NCI-H2081 (cell line): Measurements from ENCODE around the gene PTGIR.

Experiments
- DNase-seq, 2 experiments: peaks; one replicate each; lab custom pipeline; 2025; lab: John Stamatoyannopoulos, UW

The PTGIR gene, protein sequence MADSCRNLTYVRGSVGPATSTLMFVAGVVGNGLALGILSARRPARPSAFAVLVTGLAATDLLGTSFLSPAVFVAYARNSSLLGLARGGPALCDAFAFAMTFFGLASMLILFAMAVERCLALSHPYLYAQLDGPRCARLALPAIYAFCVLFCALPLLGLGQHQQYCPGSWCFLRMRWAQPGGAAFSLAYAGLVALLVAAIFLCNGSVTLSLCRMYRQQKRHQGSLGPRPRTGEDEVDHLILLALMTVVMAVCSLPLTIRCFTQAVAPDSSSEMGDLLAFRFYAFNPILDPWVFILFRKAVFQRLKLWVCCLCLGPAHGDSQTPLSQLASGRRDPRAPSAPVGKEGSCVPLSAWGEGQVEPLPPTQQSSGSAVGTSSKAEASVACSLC

DNA sequence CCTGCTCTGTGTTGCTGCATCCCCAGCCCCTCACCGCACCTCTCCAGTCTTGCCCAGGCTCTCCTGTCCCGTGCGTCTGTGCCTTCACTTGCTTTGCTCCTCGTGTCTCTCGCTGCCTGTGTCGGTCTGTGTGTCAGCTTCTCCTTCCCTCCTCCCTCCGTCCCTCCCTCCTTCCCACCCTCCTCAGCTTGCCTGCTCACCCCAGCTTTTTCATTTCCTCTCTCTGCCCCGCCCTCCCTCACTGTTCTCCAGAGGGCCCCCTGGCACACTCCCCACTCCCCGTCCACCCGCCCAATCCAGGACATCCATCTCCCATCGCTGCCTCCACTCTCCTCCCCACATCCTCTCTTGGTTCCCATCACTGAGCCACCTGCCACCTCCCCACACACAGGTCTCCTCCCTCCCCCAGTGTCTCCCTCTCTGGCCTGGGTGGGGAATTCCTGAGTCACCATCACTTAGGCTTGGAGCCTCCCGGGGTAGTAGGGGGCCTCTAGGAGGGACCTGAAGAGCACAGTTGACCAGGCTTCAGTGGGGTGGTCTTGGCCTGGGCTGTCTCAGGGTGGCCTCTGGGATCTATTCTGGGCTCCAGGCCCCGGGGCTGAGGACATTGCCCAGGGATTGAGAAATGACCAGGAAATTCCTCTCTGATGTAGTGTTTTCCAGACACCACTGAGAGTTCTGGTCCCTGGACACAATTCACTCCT, at the start of gene PTGIR:
PTGIR (minus strand) TSS at position 132 of the 704 bp plus-strand sequence. CDS start 864 bp downstream, outside the sequence.
- DNase-seq: no peak

DNA sequence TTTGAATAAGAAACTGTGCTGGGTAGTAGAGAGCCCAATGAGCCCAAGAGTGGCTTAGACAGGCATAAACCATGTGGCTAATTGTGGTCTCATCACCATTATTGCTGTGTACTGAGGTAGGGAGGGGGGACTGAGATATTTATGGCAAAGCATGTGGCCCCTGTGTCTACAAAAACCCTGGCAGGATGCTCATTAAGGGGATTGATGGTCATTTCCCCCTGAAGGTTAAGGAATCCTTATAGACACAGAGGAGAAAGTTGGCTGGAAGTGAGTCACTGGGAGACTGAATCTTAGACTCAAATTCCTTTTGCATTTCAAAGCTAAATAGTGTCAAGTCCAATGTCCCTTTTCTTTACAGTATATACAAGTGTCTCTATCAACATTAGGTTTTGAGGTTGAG, 45.9 kb upstream of the PTGIR start:
- DNase-seq: no peak

DNA sequence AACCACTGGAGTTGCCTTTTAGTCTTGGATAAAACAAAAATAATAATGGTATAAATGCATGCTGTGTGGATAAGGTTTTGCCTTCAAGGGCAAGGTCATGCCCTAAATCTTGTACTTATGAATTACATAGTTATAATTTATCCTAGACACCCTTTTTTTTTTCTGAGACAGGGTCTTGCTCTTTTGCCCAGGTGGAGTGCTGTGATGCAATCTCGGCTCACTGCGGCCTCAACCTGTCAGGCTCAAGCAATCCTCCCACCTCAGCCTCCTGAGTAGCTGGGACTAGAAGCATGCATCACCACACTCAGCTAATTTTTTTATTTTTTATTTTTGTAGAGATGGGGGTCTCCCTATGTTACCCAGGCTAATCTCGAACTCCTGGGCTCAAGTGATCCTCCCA, 43.8 kb upstream of the PTGIR start:
- DNase-seq: no peak

DNA sequence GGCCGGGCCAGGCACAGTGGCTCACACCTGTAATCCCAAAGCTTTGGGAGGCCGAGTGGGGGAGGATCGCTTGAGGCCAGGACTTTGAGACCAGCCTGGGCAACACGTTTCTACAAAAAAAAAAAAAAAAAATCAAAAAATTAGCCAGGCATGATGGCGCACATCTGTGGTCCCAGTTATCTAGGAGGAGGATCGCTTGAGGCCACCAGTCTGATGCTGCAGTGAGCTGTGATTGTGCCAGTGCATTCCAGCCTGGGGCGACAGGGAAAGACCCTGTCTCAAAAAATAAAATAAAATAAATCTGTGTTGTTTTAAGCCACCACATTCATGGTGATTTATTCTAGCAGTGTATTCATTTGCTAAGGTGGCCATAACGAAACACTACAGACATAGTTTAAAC, 40.2 kb upstream of the PTGIR start:
- no peak for DNase-seq

DNA sequence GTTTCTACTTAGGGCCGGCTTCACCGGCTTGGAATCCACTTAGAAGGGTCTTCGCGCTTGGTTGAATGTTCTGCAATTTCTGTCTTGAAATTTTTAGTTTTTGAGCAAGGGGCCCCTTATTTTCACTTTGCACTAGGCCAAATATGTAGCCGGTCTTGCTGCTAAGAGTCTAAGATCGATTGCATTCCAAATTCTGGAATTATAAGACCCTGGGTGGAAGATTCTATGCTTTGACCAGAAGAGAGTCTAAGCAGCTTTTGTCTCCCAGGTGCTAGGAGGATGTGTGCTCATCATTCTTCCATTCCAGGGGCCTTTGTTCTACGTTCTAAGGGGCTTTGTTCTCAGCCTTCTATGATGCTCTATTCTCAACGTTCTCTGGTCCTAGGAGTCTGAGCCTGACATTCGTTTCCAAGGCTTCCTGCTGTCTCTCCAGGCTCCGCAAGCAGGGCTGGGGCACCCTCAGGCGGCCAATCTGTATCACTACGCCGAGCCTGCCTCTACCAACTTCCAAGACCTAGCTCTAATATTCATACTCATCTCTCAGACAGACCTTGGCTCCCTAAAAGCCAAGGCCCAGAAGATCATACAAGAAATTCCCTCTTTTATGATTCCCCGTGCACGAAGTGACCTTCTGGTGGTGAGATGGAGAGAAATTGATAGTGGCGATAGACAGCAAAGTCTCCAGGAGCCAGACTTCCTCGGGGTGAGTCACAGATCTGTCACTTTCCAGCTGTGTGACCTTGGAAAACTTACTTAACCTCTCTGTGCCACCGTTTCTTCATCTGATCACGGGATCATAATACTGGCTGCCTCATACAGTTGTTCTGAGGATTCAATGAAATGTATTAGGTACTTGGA, 37.1 kb upstream of the PTGIR start:
- peak; percentile 79 to 80 for DNase-seq

DNA sequence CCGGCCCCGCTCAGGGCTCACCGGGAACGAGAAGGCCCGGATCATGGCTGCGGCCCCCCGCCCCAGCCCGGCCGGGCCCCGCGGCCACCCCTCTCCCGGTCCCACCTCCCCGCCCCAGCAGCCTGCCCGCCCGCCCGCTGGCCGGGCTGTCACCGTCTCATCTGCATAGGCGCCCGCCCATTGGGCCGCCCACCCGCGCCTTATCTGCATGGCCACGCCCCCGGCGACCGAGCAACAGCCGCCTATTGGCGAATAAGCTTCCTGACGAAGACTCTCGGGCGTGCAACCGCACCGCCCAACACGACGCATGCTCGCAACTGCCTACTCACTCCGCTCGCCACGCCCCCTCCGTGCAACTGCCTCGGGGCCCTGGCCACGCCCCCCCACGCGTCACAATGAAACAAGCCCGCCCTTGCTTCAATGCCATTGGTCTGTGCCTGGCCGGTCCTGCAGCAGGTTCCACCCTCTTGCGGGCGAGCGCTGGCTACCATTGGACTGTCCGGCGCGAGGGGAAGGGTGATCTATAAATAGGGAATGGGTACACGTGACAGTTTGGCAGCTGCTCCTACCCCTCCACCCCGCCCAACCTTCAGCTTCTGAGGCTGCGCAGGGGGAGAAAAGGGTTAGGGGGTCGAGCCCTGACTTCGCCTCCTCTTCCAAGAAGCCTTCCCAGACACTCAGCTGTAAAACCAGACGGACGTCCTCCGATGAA, 36.3 kb upstream of the PTGIR start, which contains the start of gene DACT3:
DACT3 (minus strand) TSS at position 163 of the 712 bp plus-strand sequence; CDS start at position 45, 118 bp downstream.
- peak; percentile 99 to 100 for DNase-seq

DNA sequence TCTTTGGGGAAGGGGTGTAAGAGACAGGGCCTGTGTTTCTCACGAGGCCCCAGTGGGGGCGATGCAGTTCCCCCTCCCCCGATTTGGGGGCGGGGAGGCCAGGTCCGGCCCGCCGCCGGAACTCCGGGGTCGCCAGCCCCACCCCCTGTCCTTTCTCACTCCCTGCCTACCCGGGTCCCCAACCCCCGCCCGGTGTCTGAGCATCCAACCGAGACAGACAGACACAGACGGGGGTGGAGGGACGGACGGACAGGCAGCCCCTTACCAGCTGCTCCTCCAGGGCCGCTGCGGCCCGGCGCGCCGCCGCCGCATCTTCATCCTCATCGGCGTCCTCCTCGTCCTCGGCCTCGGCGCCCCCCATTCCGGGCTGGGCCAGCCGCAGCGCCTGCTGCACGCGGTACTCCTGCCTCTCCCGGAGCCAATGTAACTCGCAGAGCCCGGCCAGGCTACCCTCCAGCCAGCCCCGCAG, 35.7 kb upstream of the PTGIR start:
- DNase-seq: no peak

DNA sequence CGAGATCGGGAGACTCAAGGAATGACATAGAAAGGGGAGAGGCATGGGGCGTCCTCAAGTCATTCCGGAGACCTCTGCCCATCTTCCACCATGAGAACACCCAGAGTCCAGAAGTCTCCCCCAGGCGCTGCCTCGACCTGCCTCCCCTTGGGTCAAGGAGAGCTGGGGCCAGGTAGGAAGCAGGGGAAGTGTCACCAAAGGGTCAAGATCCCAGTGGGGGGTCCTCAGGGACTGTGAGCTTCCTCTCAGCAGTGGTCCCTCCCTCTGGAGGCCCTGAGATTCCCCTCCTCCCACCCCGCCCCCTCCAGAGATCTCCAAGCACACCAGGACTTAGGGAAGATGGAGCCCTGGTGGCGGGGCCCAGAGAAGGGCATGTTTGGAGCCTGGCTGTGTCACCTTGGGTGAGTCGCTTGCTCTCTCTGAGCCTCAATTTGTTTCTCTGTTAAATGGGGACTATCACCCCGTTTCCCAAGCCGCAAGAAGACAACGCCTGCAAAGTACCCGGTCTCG, 35.2 kb upstream of the PTGIR start:
- no peak for DNase-seq

DNA sequence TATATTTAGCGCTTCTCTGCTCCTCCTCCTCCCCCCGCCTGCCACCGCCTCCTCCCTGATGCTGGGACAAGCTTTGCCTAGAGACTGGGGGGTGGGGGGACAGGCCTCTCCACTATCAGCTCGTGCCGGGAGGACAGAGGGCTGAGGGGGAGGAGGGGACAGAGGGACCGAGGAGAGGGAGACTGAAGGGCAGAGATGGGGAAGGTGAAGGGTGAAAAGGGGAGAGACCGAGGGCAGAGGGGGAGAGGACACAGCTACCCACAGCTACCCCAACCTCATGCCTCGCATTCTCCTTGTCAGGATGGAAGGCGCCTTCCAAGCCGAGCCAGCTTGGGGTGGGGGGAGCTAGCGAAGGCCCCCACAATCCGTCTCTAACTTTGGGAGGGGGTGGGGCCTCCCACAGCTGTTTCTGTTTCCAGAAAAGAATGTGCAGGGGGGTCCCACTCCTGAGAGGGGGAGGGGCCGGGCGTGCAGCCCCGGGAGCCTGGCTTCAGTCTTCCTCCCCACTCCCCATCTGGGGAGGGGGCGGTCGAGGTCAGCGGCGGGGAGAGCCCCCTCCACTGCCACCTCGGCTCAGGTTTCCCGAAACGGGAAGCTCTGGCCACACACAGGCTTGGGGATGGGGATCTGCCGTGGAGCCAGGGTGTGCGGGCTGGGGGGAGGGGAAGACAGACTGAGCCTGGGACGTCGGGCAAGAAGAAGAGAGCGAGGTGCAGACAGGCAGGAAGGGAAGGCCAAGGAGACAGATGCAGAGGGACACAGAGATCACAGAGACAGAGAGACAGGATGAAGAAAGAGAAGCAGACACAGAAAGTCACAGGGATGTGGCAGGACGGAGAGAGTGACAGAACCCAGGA, 34.5 kb upstream of the PTGIR start:
- no peak for DNase-seq

DNA sequence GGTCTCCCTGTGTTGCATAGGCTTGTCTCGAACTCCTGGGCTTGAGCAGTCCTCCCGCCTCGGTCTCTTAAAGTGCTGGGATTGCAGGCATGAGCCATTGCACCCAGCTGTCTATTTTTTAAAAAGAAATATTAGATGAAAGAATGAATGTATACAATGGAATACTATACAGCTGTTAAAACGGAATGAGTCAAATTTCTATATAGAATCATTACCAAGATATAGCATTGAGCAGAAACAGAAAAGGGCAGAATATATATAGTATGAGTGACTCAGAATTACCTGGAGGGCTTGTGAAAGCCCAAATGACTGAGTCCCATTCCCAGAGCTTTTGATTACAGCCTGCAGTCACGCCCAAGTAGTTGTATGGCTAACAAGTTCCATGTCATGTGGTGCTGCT, 31.7 kb upstream of the PTGIR start:
- no peak for DNase-seq

DNA sequence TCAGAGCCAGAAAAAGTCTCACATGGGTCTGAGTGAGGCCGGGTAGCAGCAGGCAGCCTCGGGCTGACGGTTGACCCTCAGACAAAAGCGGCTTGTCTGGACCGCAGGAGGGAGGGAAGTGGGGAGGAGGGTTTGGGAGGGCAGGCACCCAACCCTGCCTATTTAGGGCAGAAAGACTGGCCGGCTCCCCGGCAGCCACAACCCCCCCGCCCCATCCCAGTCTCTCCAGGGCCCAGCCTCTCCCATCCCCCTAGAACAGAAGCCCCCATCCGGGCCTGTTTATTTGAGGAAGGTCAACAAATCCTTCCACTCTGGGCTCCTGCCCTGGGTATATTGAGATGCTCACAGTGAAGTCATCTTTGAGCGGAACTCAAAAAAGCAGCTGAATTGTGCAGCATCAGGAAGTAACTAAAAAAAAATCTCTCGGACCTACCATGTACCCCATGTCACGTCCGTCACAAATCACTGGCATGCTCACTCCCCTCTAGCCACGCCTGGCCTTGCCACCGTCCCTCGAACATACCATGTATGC, 29.8 kb upstream of the PTGIR start:
- DNase-seq: no peak

DNA sequence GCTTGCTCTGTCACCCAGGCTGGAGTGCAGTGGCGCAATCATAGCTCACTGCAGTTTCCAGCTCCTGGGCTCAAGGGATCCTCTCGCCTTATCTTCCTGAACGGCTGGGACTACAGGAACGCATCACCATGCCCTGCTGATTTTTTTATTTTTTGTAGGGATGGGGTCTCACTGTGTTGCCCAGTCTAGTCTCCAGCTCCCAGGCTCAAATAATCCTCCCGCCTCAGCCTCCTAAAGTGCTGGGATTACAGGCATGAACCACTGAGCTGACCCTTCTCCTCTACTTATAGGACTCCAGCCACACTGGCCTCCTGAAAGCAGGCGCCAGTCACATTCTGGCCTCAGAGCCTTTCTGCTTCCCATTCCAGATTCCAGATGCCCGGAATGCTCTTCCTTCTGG, 25.6 kb upstream of the PTGIR start:
- no peak for DNase-seq

DNA sequence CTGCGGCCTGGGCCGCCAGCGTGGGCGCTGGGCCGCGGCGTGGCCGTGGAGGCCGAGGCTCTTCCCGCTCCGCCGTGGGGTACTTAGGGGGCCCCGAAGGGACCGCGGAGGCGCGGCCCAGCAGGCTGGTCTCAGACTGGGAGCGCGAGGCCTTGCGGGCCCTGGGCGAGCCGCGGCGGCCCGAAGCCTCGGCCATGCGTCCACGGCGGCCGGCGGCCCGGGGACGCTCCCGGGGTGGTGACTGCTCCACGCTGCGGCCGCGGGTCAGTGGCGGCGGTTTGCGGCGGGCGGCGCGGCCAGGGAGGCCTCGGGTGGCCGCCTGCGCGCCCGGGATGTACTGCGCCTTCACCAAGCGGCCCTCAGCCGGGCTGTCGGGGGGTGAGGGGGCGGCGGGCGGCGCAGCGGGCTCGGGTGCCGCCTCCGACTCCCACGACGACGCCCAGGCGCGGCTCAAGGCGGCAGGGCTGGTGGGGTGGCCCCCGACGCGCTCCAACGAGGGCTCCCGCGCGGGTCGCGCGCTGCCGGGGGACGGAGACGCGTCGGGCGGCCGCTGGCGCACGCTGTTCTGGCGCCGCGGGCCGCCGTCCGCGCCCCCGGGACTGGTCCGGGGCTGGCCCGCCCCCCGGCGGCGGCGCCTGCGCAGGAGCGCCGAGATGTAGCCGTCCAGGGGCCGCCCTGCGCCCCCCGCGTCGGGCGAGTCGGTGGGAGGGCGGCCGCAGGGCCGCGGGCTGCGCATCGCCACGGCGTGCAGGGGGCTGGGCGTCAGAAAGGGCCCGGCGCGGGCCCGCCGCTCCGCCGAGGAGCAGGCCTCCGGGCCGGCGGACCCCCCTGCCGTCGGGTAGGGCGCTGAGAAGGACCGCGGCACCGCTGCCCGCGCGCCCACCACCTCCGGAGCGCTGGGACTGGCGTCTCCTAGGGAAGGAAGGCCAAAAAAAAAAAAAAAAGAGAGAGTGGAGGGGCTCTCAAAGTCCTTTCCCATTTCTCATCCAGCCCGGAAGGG, 24.4 kb upstream of the PTGIR start:
- DNase-seq: no peak

DNA sequence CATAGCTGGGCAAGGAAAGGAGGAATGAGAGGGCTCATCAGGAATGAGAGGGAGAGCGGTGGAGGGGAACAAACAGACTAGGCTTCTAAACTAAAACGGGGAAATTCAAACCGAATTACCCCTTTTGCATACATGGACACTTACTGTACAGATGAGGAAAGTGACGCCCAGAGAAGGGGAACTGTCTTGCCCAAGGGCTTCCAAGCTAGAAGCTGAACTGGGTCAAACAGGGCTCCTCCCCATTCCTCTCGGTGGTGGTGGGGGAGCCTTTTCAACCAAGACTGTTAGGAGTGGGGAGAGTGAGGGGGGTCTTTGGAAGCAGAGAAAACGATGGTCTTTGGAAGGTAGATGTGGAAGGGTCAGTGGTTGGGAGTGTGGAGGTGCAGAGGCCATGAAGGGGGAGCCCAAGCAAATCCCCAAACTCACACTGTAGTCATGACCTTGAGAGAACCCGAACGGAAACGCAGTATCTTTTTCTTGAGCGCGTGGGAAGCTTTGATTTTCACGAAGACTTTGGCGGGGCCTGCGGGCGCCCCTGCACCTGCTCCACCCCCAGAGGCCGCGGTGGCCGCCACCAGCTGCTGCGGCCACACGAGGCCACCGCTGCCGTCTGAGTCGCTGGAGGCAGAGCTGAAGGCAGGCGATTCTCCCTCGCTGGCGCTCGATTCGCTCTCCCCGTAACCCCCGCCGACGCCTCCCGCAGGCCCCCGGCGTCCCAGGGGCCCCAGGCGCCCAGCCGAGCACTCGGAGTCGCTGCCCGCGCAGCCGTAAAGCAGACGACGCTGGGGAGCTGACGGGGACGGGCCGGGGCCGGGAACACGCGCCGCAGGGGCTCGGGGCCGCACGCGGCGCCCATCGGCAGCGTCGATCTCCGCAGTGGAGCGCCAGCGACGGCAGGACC, 23.4 kb upstream of the PTGIR start:
- DNase-seq: no peak

DNA sequence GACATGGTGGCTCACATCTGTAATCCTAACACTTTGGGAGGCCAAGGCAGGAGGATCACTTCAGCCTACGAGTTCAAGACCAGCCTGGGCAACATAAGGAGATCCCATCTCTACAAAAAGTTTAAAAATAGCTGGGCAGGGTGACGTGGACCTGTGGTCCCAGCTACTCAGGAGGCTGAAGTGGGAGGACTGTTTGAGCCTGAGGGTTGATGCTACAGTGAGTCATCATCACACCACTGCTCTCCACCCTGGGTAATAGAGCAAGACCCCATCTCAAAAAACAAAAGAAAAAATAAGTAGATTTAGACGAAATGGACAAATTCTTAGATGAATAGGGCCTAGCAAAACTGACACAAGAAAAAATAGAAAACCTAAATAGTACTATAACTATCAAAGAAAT, 21.5 kb upstream of the PTGIR start:
- no peak for DNase-seq

DNA sequence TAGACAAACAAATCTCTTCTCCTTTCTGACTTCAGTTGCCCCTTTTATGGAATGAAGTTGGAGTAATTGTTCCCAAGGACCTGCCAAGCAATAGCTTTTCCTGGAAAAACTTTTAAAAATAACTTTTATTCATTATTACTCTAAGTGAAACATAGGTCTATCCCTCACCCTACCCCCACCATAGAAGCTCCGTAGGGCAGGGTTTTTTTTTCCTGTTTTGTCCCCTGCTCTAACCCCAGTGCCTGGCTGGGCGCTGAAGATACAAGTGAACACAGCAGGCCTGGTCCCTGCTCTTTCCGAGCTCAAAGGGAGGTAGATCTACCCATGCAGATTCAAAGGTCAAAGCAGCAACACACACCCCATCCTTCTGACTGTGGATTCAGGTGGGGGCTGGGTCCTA, 19.8 kb upstream of the PTGIR start:
- DNase-seq: no peak

DNA sequence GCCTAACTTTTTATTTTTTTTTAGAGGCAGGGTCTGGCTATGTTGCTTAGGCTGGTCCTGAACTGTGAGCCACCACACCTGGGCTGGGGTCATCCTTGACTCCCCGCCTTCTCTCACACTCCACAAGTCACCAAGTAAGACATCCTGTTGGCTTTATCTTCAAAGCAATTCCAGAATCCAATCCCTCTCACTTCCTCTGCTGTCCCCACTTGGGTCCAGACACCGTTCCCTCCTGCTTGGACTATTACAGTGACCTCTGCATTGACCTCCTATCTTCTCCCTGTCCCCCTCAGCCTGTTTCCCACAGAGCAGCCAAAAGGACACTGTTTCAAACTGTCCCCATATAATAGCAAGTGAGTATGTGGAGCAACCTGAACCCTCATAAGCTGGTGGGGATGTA, 15.8 kb upstream of the PTGIR start:
- DNase-seq: no peak
